ENCODE results near the gene PIEZO2. TPM values are rescaled to one million over a fixed set of nuclear protein-coding genes. Genes with fewer than 3 reads are reported as not detected.

PIEZO2 gene
- total RNA-seq, 4 donors from 2014 or later, result 0.64 to 1.8 (median 1.6) TPM

GRCh38 chr18:11121443-11121849 lies 27.9 kb downstream of the PIEZO2 start:
- ATAC-seq, result no peak
- no peak overlapping the region for H3K27ac ChIP-seq
- no peaks in the 10 kb centered on the region for H3K4me1 ChIP-seq
- H3K9me3 ChIP-seq, result no peaks in the 10 kb centered on the region
- WGBS, 2 donors (ENCODE audit: low coverage in 1 of 2), result 58 to 84% methylated on average over 2 of the region's 2 CpGs
- no peak overlapping the region for H3K4me3 ChIP-seq
- peaks cover 4% of the 10 kb centered on the region for H3K27me3 ChIP-seq
- H3K36me3 ChIP-seq, result no peaks in the 10 kb centered on the region
- TF ChIP-seq, protein P1, sequence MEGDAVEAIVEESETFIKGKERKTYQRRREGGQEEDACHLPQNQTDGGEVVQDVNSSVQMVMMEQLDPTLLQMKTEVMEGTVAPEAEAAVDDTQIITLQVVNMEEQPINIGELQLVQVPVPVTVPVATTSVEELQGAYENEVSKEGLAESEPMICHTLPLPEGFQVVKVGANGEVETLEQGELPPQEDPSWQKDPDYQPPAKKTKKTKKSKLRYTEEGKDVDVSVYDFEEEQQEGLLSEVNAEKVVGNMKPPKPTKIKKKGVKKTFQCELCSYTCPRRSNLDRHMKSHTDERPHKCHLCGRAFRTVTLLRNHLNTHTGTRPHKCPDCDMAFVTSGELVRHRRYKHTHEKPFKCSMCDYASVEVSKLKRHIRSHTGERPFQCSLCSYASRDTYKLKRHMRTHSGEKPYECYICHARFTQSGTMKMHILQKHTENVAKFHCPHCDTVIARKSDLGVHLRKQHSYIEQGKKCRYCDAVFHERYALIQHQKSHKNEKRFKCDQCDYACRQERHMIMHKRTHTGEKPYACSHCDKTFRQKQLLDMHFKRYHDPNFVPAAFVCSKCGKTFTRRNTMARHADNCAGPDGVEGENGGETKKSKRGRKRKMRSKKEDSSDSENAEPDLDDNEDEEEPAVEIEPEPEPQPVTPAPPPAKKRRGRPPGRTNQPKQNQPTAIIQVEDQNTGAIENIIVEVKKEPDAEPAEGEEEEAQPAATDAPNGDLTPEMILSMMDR (IDR thresholded peaks at IDR 0.05), result no peak
- TF ChIP-seq EP300 (IDR thresholded peaks at IDR 0.05), result no peak
- no peak for TF ChIP-seq POLR2AphosphoS5 (IDR thresholded peaks at IDR 0.05)
- TF ChIP-seq POLR2A (IDR thresholded peaks at IDR 0.05), result no peak

DNA sequence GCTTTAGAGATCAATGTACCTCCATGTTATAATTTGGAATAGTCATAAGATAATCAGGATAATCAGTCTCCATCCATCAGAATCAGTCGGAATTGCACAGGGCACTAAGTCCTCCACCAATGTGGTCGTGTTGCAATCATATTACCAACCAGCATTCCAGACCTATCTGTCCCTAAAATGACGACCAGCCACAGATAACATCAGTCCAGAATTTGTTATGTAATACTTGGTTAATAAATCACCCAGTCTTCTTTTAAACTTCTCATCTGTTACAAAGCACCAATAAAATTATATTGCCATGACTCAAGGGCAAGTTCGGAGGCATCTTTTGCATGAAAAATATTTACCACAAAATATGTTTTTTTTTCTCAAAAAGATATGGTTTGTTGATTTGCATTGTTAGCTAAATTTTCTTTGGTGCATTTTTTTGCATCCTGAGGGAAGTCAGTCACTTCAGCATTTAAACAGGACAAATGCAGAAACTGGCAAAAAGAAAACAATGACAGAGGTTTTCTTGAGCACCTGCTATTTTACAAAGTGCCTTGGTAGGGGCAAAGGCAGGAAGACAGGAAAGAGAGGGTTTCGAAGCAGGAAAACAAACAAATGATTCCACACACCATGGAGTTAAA lies 29.3 kb downstream of the PIEZO2 start:
- 53 to 58% methylated on average over 5 of the region's 5 CpGs for WGBS, 2 donors (ENCODE audit: low coverage in 1 of 2)
- Histone ChIP-seq H3K9me3 (no peaks in the 10 kb centered on the region), H3K27ac (no peak overlapping the region), H3K4me3 (no peak overlapping the region), H3K36me3 (no peaks in the 10 kb centered on the region), H3K4me1 (no peaks in the 10 kb centered on the region), H3K27me3 (peaks cover 4% of the 10 kb centered on the region)
- no peak for ATAC-seq
- TF ChIP-seq, protein P1 (IDR thresholded peaks at IDR 0.05), result no peak
- TF ChIP-seq POLR2A (IDR thresholded peaks at IDR 0.05) (no peak), EP300 (IDR thresholded peaks at IDR 0.05) (no peak), POLR2AphosphoS5 (IDR thresholded peaks at IDR 0.05) (no peak)

DNA sequence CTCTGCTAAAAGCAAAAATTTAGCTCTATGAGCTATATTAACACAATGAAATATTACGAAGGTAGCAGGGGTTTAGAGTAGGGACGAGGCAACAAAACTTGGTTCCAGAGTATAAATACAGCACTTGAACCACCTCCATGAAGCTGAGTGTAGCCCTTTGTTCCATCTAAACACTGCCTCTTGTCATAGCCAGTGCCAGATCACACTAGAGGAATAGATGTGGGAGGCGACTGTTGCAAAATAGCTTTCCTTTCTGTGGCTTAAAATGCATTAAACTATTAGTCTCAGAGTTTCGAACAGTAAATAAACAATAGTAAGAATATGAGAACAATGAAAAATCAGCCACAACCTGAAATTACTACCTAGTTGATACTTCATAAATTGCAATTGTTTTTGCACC lies 29.8 kb downstream of the PIEZO2 start:
- no peak overlapping the region for H3K27ac ChIP-seq
- no peak for ATAC-seq

DNA sequence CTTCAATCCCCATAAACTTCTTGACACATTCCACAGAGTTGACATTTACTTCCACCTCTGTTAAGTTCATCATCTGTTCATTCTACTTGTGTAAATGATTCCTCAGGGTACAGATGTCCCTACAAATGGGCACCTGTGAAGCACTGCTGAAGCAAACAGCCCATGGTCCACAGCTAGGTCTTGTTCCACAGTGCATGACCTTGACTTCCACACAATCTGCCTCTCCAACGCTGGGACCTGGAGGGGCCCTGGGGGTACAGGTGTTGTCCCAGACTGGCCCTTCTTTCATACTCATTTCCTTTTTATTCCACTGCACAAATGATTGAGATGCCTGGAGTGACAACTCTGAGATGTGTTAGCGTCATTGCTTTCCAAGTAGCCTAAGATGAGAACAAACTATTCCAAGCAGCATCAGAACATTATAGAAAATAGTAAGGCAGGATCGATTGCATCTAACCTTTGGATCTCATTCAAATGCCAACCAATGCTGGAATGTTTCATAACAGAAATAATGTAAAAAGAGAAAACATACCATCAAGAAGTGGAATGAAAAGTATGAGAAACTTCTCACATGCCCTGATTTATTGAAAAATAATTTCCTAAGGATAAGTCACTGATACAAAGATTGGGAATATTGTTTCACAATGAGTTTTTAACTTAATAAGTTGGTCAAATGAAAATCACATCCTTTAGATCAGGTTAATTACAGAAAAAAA lies 31.2 kb downstream of the PIEZO2 start:
- no peaks in the 10 kb centered on the region for H3K9me3 ChIP-seq
- no peak for TF ChIP-seq POLR2A (IDR thresholded peaks at IDR 0.05)
- no peak for TF ChIP-seq POLR2AphosphoS5 (IDR thresholded peaks at IDR 0.05)
- TF ChIP-seq, protein P1 (IDR thresholded peaks at IDR 0.05), result no peak
- no peak for TF ChIP-seq EP300 (IDR thresholded peaks at IDR 0.05)
- H3K4me3 ChIP-seq, result no peak overlapping the region
- no peak for ATAC-seq
- H3K27ac ChIP-seq, result no peak overlapping the region
- no peaks in the 10 kb centered on the region for H3K4me1 ChIP-seq
- H3K36me3 ChIP-seq, result no peaks in the 10 kb centered on the region
- peaks cover 4% of the 10 kb centered on the region for H3K27me3 ChIP-seq
- 89 to 100% methylated on average over 1 to 3 of the region's 3 CpGs for WGBS, 2 donors (ENCODE audit: low coverage in 1 of 2)

More for the DNA sequence above, 29.8 kb downstream of the PIEZO2 start:
- WGBS, 2 donors (ENCODE audit: low coverage in 1 of 2), result 50 to 52% methylated on average over 4 of the region's 4 CpGs
- Histone ChIP-seq H3K36me3 (no peaks in the 10 kb centered on the region), H3K4me3 (no peak overlapping the region), H3K4me1 (no peaks in the 10 kb centered on the region), H3K9me3 (no peaks in the 10 kb centered on the region), H3K27me3 (peaks cover 4% of the 10 kb centered on the region)
- TF ChIP-seq EP300 (IDR thresholded peaks at IDR 0.05) (no peak), POLR2A (IDR thresholded peaks at IDR 0.05) (no peak), POLR2AphosphoS5 (IDR thresholded peaks at IDR 0.05) (no peak)
- TF ChIP-seq, protein P1 (IDR thresholded peaks at IDR 0.05), result no peak

DNA sequence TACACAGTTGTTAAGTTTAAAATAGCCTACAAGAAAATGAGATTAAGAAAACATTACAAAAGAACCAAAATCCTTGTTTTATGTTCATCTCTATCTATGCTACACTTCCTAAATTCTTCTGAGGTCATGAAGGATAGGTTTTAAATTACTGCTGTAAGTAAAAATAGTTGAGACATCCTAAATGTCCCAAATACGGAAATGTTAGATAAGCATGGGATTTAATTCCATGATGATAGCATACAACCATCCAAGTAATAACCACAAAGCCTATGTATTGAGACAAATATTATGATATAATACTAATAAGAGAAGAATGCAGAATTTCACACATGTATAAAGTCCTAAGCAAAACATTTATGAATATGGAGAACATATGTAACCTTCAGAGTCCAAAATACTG lies 34.1 kb downstream of the PIEZO2 start:
- no peak overlapping the region for H3K27ac ChIP-seq
- no peaks in the 10 kb centered on the region for H3K9me3 ChIP-seq
- H3K27me3 ChIP-seq, result no peaks in the 10 kb centered on the region
- WGBS, 2 donors (ENCODE audit: low coverage in 1 of 2), result 44 to 67% methylated on average over 1 of the region's 1 CpG
- no peak overlapping the region for H3K4me3 ChIP-seq
- TF ChIP-seq, protein P1 (IDR thresholded peaks at IDR 0.05), result no peak
- TF ChIP-seq POLR2AphosphoS5 (IDR thresholded peaks at IDR 0.05) (no peak), EP300 (IDR thresholded peaks at IDR 0.05) (no peak), POLR2A (IDR thresholded peaks at IDR 0.05) (no peak)
- ATAC-seq, result no peak
- H3K36me3 ChIP-seq, result no peaks in the 10 kb centered on the region
- H3K4me1 ChIP-seq, result no peaks in the 10 kb centered on the region

All from gastroesophageal sphincter (tissue), 4 donors.